ENCODE measurements around the gene UBASH3A.

The UBASH3A gene

DNA sequence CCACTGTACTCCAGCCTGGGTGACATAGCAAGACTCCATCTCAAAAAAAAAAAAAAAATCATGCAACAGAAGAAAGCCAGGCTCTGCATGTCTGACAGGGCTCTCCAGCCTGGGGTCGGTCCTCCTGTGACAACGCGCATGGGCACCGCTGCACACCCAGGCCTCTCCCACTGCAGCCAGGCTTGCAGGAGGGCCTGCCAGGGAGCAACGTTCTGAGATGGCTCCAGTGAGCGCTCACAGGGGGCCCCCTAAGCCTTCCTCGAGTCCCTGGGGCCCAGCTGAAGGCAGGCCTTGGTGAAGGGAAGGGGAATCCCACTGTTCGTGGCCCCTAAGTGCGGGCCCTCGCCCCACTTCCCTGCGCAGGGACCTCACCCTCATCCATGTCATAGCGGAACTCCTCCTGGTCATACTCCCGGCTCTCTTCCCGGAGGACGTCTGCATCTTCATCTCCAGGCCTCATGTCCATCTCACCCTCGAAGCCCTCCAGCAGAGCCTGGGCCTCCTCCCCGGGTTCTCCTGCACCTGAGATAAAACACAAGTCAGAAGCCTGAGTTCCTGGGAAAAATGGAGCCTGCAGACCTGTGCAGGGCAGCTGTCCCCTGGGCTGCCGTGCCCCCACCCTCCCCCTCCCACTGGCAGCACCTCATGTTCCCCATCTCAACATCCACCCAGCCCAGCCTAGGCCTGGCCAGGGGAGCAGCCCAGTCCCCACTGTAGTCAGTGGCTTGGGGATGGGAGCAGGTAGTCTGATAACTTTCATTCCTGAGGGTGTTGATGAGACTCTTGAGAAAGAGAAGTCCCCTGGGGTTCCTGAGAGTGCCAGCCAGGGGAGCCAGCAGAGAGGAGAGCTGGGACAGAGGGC is 72.1 kb downstream of the UBASH3A start:
- DNase-seq (ENCODE audit: low read depth), result no peak
- TF ChIP-seq, protein P1, sequence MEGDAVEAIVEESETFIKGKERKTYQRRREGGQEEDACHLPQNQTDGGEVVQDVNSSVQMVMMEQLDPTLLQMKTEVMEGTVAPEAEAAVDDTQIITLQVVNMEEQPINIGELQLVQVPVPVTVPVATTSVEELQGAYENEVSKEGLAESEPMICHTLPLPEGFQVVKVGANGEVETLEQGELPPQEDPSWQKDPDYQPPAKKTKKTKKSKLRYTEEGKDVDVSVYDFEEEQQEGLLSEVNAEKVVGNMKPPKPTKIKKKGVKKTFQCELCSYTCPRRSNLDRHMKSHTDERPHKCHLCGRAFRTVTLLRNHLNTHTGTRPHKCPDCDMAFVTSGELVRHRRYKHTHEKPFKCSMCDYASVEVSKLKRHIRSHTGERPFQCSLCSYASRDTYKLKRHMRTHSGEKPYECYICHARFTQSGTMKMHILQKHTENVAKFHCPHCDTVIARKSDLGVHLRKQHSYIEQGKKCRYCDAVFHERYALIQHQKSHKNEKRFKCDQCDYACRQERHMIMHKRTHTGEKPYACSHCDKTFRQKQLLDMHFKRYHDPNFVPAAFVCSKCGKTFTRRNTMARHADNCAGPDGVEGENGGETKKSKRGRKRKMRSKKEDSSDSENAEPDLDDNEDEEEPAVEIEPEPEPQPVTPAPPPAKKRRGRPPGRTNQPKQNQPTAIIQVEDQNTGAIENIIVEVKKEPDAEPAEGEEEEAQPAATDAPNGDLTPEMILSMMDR (conservative IDR thresholded peaks at IDR 0.05; ENCODE audit: low read depth, low read length), result no peak
- H3K4me3 ChIP-seq (ENCODE audit: low read depth, low read length), result no peak overlapping the region

DNA sequence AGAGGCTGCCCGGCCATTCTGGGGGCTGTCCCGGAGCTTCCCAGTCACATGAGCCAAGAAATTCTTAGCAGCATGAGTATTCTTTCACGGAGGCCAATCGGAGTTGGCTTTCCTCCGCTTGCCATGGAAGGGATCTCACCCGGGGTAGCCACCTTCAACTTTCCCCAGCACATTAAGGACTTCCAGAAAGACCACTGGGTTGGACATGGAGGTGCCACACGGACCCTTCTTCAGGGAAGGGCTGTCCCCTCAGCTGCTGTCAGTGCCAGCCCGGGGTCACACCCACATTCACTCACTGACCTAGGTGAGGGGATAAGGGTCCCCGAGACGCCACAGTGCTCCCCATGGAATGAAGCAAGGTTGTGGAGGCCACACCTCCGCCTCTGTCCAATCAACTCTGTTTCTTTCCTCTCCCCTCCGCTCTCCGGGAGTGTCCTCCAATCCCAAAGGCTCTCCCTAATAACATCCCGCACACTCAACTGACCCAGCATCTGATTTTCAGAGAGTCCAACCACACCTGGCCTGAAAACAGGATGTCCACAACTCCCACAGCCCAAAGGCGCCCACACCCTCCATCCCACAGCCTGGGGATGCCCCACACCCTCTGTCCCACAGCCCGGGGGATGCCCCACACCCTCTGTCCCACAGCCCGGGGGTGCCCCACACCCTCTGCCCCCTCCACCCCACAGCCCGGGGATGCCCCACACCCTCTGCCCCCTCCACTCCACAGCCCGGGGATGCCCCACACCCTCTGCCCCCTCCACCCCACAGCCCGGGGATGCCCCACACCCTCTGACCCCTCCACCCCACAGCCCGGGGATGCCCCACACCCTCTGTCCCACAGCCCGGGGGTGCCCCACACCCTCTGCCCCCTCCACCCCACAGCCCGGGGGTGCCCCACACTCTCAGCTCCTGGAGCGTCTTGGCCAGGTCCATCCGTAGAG is 73.0 kb downstream of the UBASH3A start:
- no peak overlapping the region for H3K4me3 ChIP-seq (ENCODE audit: low read depth, low read length)
- DNase-seq (ENCODE audit: low read depth), result no peak
- TF ChIP-seq, protein P1 (conservative IDR thresholded peaks at IDR 0.05; ENCODE audit: low read depth, low read length), result no peak

DNA sequence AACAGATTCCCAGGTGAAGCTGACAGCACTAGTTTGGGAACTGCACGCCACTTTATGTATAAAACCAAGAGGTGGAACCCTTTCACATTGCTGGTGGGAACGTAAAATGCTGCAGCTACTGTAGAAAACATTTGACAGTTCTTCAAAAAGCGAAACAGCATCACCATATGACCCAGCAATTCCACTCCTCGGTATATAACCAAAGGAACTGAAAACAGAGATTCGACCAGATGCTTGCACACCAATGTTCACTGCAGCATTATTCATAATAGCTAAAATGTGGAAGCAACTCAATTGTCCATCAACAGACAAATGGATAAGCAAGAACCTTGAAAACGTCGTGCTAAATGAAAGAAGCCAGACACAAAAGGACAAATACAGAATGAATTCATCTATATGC is 74.8 kb downstream of the UBASH3A start:
- TF ChIP-seq, protein P1 (conservative IDR thresholded peaks at IDR 0.05; ENCODE audit: low read depth, low read length), result no peak

DNA sequence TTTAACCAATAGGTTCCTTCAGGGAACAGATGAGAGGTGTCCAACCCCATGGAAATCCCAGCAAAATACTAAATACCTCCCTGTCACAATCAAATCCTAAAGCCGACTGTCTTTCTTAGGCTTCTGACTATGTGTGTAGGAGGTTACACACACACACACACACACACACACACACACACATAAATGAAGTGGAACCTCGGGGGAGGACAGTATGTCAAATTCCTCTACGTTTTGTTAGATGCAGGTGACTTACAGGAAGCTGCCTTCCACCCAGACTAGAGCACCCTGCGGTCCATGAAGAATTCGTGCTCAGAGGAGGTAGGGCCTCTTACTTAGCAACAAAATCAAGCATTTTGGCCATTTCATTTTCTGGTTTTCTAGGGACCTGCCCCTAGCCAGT is 75.9 kb downstream of the UBASH3A start:
- H3K4me3 ChIP-seq (ENCODE audit: low read depth, low read length), result no peak overlapping the region
- TF ChIP-seq, protein P1 (conservative IDR thresholded peaks at IDR 0.05; ENCODE audit: low read depth, low read length), result no peak
- no peak for DNase-seq (ENCODE audit: low read depth)

More for the DNA sequence above, 74.8 kb downstream of the UBASH3A start:
- DNase-seq (ENCODE audit: low read depth), result no peak
- H3K4me3 ChIP-seq (ENCODE audit: low read depth, low read length), result no peak overlapping the region

DNA sequence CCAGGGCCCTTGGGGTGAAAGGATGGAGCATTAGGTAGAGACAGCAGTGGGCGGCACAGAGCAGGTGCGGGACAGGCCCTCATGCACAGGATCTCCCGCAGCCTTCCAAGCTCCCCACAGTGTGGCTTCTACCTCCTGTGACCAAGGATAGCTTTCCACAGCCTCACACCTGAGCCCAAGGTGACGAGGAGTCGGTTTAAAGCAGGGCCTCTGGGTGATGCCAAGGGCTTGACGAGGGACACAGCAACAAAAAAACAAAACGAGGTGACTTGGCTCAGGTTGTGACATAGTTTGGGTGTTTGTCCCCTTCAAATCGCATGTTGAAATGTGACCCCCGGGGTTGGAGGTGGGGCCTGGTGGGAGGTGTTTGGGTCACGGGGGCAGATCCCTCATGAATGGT is 77.0 kb downstream of the UBASH3A start:
- H3K4me3 ChIP-seq (ENCODE audit: low read depth, low read length), result no peak overlapping the region
- TF ChIP-seq, protein P1 (conservative IDR thresholded peaks at IDR 0.05; ENCODE audit: low read depth, low read length), result no peak
- DNase-seq (ENCODE audit: low read depth), result no peak

DNA sequence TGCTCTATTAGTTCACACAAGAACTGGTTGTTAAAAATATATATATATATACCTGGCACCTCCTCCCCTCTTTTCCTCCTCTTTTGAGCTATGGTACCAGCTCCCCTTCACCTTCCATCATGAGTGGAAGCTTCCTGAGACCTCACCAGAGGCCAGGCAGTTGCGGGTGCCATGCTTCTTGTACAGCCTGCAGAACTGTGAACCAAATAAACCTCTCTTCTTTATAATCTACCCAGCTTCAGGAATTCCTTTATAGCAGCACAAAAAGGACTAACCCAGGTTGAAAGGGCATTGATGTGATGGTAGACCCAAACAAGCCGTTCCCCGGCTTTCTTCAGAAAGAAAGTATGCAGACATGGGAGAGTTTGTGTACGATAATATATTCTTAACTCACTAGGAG is 77.5 kb downstream of the UBASH3A start:
- H3K4me3 ChIP-seq (ENCODE audit: low read depth, low read length), result no peak overlapping the region
- no peak for DNase-seq (ENCODE audit: low read depth)
- TF ChIP-seq, protein P1 (conservative IDR thresholded peaks at IDR 0.05; ENCODE audit: low read depth, low read length), result no peak

All from choroid plexus epithelial cell (primary cell).